ENCODE results near the gene PCED1A.

PCED1A gene

DNA sequence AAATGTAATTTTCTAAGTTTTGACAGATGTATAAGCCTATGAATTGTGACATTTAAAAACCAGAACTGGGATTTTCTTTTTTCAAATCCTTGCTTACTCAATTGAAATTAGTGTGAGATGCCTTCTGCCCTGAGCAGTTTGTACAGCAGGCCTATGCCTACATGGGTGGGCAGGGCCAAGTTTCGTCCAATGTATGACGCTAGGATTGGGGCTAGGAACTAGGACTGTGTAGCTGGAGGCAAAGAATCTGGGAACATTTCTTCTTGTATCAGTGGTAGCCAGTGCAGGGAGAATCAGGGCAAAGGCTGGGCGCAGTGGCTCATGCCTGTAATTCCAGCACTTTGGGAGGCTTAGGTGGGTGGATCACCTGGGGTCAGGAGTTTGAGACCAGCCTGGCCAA is 28.9 kb upstream of the PCED1A start:
- TF ChIP-seq MYC (IDR thresholded peaks at IDR 0.05; ENCODE audit: low read depth, low read length) (no peak), POLR2A (IDR thresholded peaks at IDR 0.05; ENCODE audit: extremely low read depth, insufficient read length) (no peak)
- TF ChIP-seq, protein P1, sequence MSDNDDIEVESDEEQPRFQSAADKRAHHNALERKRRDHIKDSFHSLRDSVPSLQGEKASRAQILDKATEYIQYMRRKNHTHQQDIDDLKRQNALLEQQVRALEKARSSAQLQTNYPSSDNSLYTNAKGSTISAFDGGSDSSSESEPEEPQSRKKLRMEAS (IDR thresholded peaks at IDR 0.05; ENCODE audit: low read depth, low read length): no peak
- TF ChIP-seq, protein P2, sequence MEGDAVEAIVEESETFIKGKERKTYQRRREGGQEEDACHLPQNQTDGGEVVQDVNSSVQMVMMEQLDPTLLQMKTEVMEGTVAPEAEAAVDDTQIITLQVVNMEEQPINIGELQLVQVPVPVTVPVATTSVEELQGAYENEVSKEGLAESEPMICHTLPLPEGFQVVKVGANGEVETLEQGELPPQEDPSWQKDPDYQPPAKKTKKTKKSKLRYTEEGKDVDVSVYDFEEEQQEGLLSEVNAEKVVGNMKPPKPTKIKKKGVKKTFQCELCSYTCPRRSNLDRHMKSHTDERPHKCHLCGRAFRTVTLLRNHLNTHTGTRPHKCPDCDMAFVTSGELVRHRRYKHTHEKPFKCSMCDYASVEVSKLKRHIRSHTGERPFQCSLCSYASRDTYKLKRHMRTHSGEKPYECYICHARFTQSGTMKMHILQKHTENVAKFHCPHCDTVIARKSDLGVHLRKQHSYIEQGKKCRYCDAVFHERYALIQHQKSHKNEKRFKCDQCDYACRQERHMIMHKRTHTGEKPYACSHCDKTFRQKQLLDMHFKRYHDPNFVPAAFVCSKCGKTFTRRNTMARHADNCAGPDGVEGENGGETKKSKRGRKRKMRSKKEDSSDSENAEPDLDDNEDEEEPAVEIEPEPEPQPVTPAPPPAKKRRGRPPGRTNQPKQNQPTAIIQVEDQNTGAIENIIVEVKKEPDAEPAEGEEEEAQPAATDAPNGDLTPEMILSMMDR (IDR thresholded peaks at IDR 0.05; ENCODE audit: low read depth, low read length): no peak
- no peak overlapping the region for H3K4me3 ChIP-seq (ENCODE audit: low read depth, low read length)
- no peak for DNase-seq (ENCODE audit: low read depth)

DNA sequence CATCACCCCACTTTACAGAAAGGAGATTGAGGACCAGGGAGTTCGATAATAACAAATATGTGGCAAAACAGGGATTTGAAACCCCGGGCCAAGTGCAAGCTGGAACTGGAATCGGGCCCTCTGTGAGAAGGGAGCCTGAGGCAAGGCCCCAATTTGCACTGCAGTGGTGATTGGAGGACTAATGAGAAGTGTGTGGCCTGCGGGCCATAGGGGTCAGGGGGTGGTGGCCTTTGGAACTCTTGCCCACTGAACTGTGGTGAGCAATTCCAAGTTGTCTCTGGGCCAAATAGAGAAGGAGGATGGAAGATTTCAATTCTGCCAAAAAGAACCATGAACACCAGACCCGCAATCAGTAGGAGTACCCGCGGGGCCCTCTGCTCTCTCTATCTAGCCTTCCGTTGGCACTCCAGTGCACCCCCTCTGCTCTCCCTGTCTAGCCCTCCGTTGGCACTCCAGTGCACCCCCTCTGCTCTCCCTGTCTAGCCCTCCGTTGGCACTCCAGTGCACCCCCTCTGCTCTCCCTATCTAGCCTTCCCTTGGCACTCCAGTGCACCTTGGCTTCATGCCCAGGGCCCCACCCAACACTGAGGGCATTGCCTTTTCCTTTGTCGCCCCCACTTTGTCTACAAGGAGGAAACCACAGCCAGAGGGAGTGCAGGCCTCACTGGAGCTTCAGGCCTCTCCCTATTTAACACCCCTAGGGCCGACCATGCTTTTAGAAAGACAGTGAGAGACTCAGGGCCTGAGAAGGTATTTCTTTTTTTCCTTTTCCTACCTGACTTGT is 26.8 kb upstream of the PCED1A start:
- peak; percentile 43 for DNase-seq (ENCODE audit: low read depth)
- no peak for TF ChIP-seq POLR2A (IDR thresholded peaks at IDR 0.05; ENCODE audit: extremely low read depth, insufficient read length)
- no peak for TF ChIP-seq MYC (IDR thresholded peaks at IDR 0.05; ENCODE audit: low read depth, low read length)
- no peak overlapping the region for H3K4me3 ChIP-seq (ENCODE audit: low read depth, low read length)

DNA sequence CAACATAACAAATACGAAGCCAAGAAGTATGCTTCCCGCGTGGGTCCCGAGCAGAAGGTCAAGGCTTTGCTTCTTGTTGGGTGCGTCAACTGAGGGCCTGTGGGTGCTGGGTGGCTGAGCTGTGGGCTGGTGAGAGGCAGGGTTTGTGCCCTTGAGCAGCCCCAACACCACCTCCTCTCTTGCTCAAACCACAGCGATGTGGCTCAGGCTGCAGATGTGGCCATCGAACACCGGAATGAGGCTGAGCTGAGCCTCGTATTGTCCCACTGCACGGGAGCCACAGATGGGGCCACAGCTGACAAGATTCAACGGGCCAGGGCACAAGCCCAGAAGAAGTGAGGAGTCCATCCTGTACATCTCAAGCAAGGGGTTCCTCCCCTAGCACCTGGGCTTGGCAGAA is 25.8 kb upstream of the PCED1A start:
- DNase-seq (ENCODE audit: low read depth): no peak
- no peak overlapping the region for H3K4me3 ChIP-seq (ENCODE audit: low read depth, low read length)
- no peak for TF ChIP-seq MYC (IDR thresholded peaks at IDR 0.05; ENCODE audit: low read depth, low read length)
- TF ChIP-seq, protein P2 (IDR thresholded peaks at IDR 0.05; ENCODE audit: low read depth, low read length): no peak
- TF ChIP-seq POLR2A (IDR thresholded peaks at IDR 0.05; ENCODE audit: extremely low read depth, insufficient read length): no peak
- TF ChIP-seq, protein P1 (IDR thresholded peaks at IDR 0.05; ENCODE audit: low read depth, low read length): no peak

DNA sequence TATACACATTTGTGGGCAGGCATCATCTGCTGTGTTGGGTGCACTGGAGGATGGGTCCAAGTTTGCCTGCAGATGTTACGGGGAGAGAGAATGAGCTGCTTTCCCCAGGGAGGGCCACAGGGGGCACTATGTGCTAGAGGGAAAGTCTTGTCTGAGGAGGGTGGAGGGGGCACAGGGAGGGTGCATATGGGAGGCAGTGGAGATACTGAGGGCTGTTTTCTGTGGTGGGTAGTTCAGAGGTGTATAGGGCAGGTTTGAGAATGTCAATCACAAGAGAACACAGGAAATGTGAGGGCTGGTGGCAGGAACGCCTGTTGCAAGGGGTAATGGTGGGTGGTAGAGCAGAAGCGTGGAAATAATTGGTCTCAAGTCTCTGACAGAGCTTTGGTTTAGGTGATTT is 25.2 kb upstream of the PCED1A start:
- H3K4me3 ChIP-seq (ENCODE audit: low read depth, low read length): no peak overlapping the region
- TF ChIP-seq, protein P2 (IDR thresholded peaks at IDR 0.05; ENCODE audit: low read depth, low read length): peak; percentile 43
- TF ChIP-seq, protein P1 (IDR thresholded peaks at IDR 0.05; ENCODE audit: low read depth, low read length): no peak
- no peak for TF ChIP-seq POLR2A (IDR thresholded peaks at IDR 0.05; ENCODE audit: extremely low read depth, insufficient read length)
- peak; percentile 61 for DNase-seq (ENCODE audit: low read depth)

DNA sequence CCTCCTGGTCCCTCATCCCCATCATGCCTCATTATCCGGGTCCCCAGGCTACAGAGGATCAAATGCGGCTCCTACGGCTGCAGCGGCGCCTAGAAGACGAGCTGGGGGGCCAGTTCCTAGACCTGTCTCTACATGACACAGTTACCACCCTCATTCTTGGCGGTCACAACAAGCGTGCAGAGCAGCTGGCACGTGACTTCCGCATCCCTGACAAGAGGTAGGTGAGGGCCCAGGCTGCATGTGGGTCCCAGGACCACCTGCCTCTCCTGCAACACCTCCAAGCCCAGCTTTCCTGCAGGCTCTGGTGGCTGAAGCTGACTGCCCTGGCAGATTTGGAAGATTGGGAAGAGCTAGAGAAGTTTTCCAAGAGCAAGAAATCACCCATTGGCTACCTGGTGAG is 24.6 kb upstream of the PCED1A start:
- H3K4me3 ChIP-seq (ENCODE audit: low read depth, low read length): no peak overlapping the region
- TF ChIP-seq, protein P2 (IDR thresholded peaks at IDR 0.05; ENCODE audit: low read depth, low read length): no peak
- TF ChIP-seq POLR2A (IDR thresholded peaks at IDR 0.05; ENCODE audit: extremely low read depth, insufficient read length) (no peak), MYC (IDR thresholded peaks at IDR 0.05; ENCODE audit: low read depth, low read length) (no peak)
- TF ChIP-seq, protein P1 (IDR thresholded peaks at IDR 0.05; ENCODE audit: low read depth, low read length): no peak

DNA sequence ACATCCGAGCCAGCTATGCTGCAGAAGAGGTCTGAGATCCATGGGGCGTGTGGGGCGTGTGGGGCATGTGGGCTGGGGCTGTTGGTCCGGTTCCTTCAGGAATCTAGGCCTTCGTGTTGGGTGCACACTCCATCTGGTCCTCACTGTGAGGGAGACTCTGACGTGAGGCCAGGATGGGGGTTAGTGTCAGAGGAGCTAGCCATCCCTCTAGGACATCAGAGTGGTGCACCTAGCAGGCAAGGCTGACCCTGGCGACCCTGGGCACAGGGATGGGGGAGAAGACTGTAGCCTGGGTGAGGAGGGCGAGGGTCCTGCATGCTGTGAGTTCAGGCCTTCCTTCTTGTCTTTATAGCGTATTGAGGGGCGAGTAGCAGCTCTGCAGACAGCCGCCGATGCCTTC is 24.2 kb upstream of the PCED1A start:
- DNase-seq (ENCODE audit: low read depth): no peak
- TF ChIP-seq, protein P2 (IDR thresholded peaks at IDR 0.05; ENCODE audit: low read depth, low read length): no peak
- no peak for TF ChIP-seq POLR2A (IDR thresholded peaks at IDR 0.05; ENCODE audit: extremely low read depth, insufficient read length)
- TF ChIP-seq, protein P1 (IDR thresholded peaks at IDR 0.05; ENCODE audit: low read depth, low read length): no peak
- TF ChIP-seq MYC (IDR thresholded peaks at IDR 0.05; ENCODE audit: low read depth, low read length): no peak
- H3K4me3 ChIP-seq (ENCODE audit: low read depth, low read length): no peak overlapping the region

More for the DNA sequence above, 24.6 kb upstream of the PCED1A start:
- no peak for DNase-seq (ENCODE audit: low read depth)

Data from NB4 (cell line).